OCI-LY7 (cell line): Measurements from ENCODE around the gene PTPRT.

ENCODE experiments used
- CTCF ChIP-seq: fragments of 200-600 bp; sonication (generic); conservative IDR thresholded peaks from 2 replicates; pipeline ENCODE4 v1.5.1; 2014; ENCODE audit warnings: mild to moderate bottlenecking, antibody characterized with exemption, low read length, moderate library complexity, mixed read lengths
- EZH2phosphoT487 ChIP-seq: fragments of 200-600 bp; sonication (generic); IDR thresholded peaks from 2 replicates; pipeline ENCODE4 v1.6.1; 2018; ENCODE audit warnings: low read depth, borderline replicate concordance, mild to moderate bottlenecking, mixed run types, antibody characterized with exemption, low read length, moderate library complexity, mixed read lengths

DNA sequence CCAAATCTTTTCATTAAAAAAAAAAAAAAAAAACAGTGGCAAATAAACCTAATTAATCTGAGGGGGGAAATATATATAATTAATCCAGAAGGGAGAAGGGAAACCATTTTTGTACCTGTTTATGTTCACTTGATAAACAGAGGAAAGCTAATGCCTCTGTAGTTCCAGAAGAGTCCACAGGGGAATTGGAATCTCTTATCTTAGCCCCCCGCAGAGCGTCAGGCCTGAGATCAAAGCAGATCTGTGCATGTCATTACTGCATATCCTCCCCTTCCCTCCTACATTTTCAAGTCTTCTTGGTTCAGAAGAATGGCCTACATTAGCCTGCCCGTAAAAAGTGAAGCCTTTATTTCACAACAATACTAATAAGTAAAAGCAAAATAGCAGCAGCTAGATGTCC, 157.2 kb downstream of the PTPRT start:
- TF ChIP-seq CTCF = no peak
- TF ChIP-seq EZH2phosphoT487 = no peak
